HG02763 (cell line): ENCODE data around the gene MKLN1.
"Not testable (repeated sequence)": the region's sequence is repeated elsewhere in the genome, so short reads cannot be mapped to it uniquely, and the experiment has no call there.

ENCODE experiments used
- ATAC-seq: cut with Tn5 transposase; IDR thresholded peaks from one replicate; pipeline ENCODE4 v1.9.1; 2021; ENCODE audit warnings: mild to moderate bottlenecking, moderate library complexity; ENCODE audit not compliant: unreplicated experiment

MKLN1 gene

GRCh38 chr7:131327626-131328376 lies at the start of gene MKLN1:
Gene MKLN1, plus strand, starts transcription at chr7:131327876. Its CDS starts 24 bp downstream, at chr7:131327900.
- ATAC-seq: peak; percentile 90

- no peak for ATAC-seq
Measured at GRCh38 chr7:131279044-131279443, 48.6 kb upstream of the MKLN1 start.

GRCh38 chr7:131281266-131282048 lies 46.2 kb upstream of the MKLN1 start:
- ATAC-seq: no peak

GRCh38 chr7:131284702-131285419 lies 42.8 kb upstream of the MKLN1 start:
- ATAC-seq: no peak

- no peak for ATAC-seq
Measured at GRCh38 chr7:131285556-131285955, 42.1 kb upstream of the MKLN1 start.

GRCh38 chr7:131288450-131288849 lies 39.2 kb upstream of the MKLN1 start:
- no peak for ATAC-seq

- ATAC-seq: no peak
Measured at GRCh38 chr7:131289051-131289450, 38.6 kb upstream of the MKLN1 start.

GRCh38 chr7:131292141-131292905 lies 35.4 kb upstream of the MKLN1 start:
- ATAC-seq: no peak

GRCh38 chr7:131293018-131293417 lies 34.7 kb upstream of the MKLN1 start:
- no peak for ATAC-seq

- ATAC-seq: no peak
Measured at GRCh38 chr7:131294553-131294952, 33.1 kb upstream of the MKLN1 start.

- no peak for ATAC-seq
Measured at GRCh38 chr7:131298608-131298992, 29.1 kb upstream of the MKLN1 start.

- no peak for ATAC-seq
Measured at GRCh38 chr7:131299074-131299473, 28.6 kb upstream of the MKLN1 start.

GRCh38 chr7:131300078-131300477 lies 27.6 kb upstream of the MKLN1 start:
- ATAC-seq: no peak

GRCh38 chr7:131300572-131301466 lies 26.9 kb upstream of the MKLN1 start:
- ATAC-seq: no peak

GRCh38 chr7:131302446-131302845 lies 25.2 kb upstream of the MKLN1 start:
- no peak for ATAC-seq

- ATAC-seq: no peak
Measured at GRCh38 chr7:131302876-131303707, 24.6 kb upstream of the MKLN1 start.

GRCh38 chr7:131305152-131305551 lies 22.5 kb upstream of the MKLN1 start:
- ATAC-seq: no peak

- ATAC-seq: not testable (repeated sequence)
Measured at GRCh38 chr7:131306041-131306440, 21.6 kb upstream of the MKLN1 start.

GRCh38 chr7:131306777-131307176 lies 20.9 kb upstream of the MKLN1 start:
- no peak for ATAC-seq
